C4-2B (cell line): ENCODE results near the gene NUP93.

Experiments
- H3K27ac ChIP-seq: fragments of 450-650 bp; 2 replicates; pipeline ENCODE4 v1.5.1; 2017
- CTCF ChIP-seq: fragments of 450-650 bp; conservative IDR thresholded peaks from 2 replicates; pipeline ENCODE4 v1.5.1; 2017; ENCODE audit warnings: mild to moderate bottlenecking
- ZFX ChIP-seq: fragments of 450-650 bp; IDR thresholded peaks from 2 replicates; pipeline ENCODE4 v1.6.1; 2017

The NUP93 gene

DNA sequence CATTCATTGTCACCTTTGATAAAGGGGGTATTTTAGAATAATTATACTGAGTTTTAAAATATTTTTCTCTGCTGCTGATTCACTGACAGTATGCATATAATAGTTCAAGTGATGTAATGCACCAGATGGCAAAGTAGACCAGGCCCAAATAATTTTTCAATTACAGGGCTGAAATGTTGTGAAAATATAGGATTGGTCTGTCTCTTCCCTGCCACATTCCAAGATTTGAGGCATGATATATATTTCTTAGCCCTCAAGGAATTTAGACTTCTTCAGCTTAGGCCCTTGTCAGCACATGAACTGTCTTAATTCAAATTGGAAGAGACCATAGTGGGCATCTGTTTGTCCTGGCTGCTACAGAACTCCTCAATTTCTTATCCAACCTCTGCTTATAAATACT is 95.9 kb downstream of the NUP93 start:
- TF ChIP-seq CTCF (no peak), ZFX (no peak)
- H3K27ac ChIP-seq, result no peak overlapping the region

DNA sequence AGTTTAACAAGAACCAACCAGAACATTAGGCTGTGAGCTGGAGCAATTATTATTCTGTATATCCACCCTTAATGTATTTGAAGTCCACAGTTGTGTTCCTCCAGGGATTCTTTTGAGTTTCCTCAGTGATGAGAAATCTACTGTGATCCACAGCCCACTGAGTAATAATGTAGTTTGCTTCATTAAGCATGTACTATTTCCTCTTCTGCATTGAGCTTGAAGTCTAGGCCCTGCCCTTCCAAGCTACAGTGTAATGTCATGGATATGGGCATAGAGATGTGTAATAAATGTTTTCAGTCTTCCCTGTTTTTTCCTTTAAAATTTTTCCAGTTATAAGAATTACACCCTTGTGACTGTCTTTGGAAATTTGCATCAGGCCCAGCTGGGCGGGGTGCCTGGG is 98.7 kb downstream of the NUP93 start:
- no peak for TF ChIP-seq ZFX
- TF ChIP-seq CTCF, result no peak
- H3K27ac ChIP-seq, result no peak overlapping the region

- H3K27ac ChIP-seq, result no peak overlapping the region
- TF ChIP-seq ZFX (no peak), CTCF (no peak)
Observed at GRCh38 chr16:56830669-56831068, 100.7 kb downstream of the NUP93 start.

- no peak overlapping the region for H3K27ac ChIP-seq
- no peak for TF ChIP-seq ZFX
- TF ChIP-seq CTCF, result no peak
Observed at GRCh38 chr16:56832768-56833167, 102.8 kb downstream of the NUP93 start.

DNA sequence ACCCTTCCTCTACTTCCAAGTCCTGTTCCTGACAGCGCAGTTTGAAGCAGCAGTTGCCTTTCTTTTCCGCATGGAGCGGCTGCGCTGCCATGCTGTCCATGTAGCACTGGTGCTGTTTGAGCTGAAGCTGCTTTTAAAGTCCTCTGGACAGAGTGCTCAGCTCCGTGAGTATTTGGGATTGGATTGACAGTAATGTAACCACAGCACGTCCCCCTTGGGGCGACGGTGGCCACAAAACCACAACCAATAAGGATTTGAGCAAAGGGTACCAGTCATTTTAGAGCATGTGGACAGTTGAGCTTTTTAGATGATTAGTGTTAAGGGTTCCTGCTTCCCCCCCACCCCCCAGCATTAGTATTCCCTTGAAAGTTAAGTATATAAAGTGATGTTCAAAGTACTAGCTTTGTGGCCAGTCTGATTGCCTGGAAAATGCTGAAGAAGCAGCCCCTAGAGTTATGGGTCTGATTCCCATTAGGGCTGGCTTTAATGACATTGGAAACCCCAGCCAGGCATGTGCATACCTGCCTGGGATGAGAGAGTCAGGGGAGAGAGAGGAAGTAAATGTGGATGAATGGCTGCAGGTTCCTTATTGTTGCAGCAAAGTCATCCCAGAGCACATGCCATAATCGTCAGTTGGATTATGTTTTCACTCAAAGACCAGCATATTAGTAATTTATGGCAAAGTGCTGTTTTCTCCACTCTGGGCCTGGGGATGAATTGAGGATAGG is 103.5 kb downstream of the NUP93 start:
- no peak overlapping the region for H3K27ac ChIP-seq
- no peak for TF ChIP-seq ZFX
- no peak for TF ChIP-seq CTCF

DNA sequence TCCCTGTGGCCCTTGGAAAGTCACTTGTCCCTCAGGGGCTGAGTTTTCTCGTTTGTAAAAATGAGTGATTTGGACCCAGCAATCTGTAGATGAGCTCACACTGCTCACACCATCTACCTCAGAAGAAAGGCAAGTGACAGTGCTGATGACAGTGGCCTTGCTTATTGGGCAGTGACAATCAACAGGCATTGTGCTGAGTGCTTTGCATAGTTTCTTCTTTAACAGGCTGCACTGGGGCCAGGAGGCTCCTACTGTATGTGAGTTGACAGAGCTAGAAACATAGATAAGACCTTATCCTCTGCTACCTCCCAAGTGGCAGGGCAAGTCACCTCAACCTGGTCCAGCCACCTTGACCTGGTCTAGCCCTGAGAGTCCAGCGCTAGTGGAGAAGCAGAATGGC is 105.4 kb downstream of the NUP93 start:
- no peak for TF ChIP-seq CTCF
- TF ChIP-seq ZFX, result no peak
- H3K27ac ChIP-seq, result no peak overlapping the region

GRCh38 chr16:56836410-56837230 is 106.7 kb downstream of the NUP93 start:
- no peak overlapping the region for H3K27ac ChIP-seq
- no peak for TF ChIP-seq CTCF
- no peak for TF ChIP-seq ZFX
